ENCODE data around the gene SOX6. TPM values are rescaled to one million over a fixed set of nuclear protein-coding genes. Genes with fewer than 3 reads are reported as not detected.
A peak's percentile ranks its signal among the peaks of the same experiment; 100 is the strongest.

The SOX6 gene
- total RNA-seq, 1 donor from 2014 or later = 19.6 TPM

DNA sequence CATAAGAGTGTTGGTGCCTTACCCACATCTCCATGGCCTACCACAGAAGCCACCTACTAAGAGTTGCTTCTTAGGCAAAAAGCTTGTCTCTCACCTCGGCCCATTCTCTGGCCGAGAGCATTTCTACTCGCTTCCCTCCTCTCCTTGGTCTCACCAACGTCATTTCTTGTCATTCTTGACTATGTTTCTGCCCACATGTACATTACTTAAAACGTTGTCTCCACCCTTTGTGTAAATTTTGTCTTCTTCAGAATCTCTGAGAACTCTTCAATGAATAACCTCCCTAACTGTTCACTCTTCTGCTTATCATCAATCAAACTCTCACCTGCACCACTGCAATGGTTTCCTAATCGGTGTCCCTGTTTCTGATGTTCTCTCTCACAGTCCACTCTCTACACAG is 20.1 kb downstream of the SOX6 start:
- Mint-ChIP-seq H3K27me3 (ENCODE audit: low read depth) (no peaks in the 10 kb centered on the region), H3K36me3 (ENCODE audit: low read depth) (peaks cover 5% of the 10 kb centered on the region), H3K27ac (ENCODE audit: unreplicated experiment) (no peak overlapping the region), H3K4me1 (no peaks in the 10 kb centered on the region), H3K9me3 (no peaks in the 10 kb centered on the region), H3K4me3 (no peak overlapping the region)
- TF ChIP-seq, protein P1, sequence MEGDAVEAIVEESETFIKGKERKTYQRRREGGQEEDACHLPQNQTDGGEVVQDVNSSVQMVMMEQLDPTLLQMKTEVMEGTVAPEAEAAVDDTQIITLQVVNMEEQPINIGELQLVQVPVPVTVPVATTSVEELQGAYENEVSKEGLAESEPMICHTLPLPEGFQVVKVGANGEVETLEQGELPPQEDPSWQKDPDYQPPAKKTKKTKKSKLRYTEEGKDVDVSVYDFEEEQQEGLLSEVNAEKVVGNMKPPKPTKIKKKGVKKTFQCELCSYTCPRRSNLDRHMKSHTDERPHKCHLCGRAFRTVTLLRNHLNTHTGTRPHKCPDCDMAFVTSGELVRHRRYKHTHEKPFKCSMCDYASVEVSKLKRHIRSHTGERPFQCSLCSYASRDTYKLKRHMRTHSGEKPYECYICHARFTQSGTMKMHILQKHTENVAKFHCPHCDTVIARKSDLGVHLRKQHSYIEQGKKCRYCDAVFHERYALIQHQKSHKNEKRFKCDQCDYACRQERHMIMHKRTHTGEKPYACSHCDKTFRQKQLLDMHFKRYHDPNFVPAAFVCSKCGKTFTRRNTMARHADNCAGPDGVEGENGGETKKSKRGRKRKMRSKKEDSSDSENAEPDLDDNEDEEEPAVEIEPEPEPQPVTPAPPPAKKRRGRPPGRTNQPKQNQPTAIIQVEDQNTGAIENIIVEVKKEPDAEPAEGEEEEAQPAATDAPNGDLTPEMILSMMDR (conservative IDR thresholded peaks at IDR 0.05) = no peak
- no peak for DNase-seq (ENCODE audit: low read depth, low spot score)

DNA sequence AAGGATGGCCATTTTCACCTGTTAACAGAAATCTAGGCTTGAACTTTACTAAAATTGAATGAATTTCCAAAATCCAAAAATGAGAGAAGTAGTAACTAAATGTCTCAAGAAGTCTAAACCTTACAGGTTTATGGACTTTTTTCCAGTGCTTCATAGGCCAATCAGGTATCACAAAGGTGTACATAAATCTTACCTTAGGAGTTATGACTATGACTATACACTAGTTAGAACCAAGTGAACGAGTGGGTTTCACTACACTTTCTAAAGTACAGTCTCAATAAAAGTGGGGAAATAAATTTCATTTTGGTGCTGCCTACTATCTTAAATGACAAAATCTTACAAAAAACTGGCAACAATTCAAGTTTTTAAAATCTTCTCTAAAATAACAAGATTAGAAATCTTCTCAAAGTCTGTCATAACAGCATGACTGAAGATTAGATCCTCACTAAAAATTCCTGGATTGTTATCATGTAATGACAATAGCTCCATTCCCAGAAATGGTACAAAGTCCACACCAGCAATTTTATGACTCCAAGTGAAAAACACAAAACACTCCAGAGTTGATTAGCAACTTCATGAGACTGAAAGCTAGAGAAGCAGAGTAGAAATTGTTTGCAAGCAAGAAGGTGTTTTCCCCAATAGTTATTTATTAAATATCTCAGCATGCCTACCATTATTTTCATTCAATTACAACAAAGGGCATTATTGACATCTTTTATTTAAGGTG is 20.9 kb downstream of the SOX6 start:
- H3K27me3 Mint-ChIP-seq (ENCODE audit: low read depth) = no peaks in the 10 kb centered on the region
- H3K4me1 Mint-ChIP-seq = no peaks in the 10 kb centered on the region
- DNase-seq (ENCODE audit: low read depth, low spot score) = no peak
- H3K36me3 Mint-ChIP-seq (ENCODE audit: low read depth) = peaks cover 5% of the 10 kb centered on the region
- TF ChIP-seq, protein P1 (conservative IDR thresholded peaks at IDR 0.05) = no peak
- H3K9me3 Mint-ChIP-seq = no peaks in the 10 kb centered on the region
- H3K27ac Mint-ChIP-seq (ENCODE audit: unreplicated experiment) = no peak overlapping the region
- H3K4me3 Mint-ChIP-seq = no peak overlapping the region

DNA sequence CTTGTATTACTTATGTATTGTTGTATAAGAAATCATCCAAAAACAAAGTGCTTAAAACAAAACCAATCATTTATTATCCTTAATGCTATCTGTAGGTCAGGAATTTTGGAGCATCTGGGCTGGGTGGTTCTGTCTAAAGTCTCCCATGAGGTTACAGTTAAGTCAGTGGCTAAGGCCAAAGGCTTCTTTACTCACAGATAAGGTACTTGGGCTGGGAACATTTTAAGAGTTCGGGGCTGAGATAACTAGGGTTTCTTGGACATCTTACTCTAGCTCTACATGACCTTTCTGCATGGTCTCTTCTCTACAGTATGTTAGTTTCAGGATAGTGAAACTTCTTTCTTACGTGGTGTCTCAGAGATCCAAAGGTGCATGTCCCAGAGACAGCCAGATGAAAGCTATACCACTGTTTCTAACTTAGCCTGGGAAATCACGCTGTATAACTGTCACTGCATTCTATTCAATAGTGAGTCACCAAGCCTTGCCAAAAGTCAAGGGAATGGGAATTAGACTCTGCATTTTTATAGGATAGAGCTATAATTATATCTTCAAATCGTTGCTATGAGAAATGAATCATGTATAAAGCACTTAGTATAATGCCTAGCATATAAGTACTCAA is 29.6 kb downstream of the SOX6 start:
- Mint-ChIP-seq H3K27me3 (ENCODE audit: low read depth) (no peaks in the 10 kb centered on the region), H3K27ac (ENCODE audit: unreplicated experiment) (peak overlapping the region; percentile 59), H3K4me3 (no peak overlapping the region), H3K36me3 (ENCODE audit: low read depth) (peaks cover 5% of the 10 kb centered on the region), H3K9me3 (peaks cover 2% of the 10 kb centered on the region), H3K4me1 (no peaks in the 10 kb centered on the region)
- DNase-seq (ENCODE audit: low read depth, low spot score) = no peak
- TF ChIP-seq, protein P1 (conservative IDR thresholded peaks at IDR 0.05) = no peak

DNA sequence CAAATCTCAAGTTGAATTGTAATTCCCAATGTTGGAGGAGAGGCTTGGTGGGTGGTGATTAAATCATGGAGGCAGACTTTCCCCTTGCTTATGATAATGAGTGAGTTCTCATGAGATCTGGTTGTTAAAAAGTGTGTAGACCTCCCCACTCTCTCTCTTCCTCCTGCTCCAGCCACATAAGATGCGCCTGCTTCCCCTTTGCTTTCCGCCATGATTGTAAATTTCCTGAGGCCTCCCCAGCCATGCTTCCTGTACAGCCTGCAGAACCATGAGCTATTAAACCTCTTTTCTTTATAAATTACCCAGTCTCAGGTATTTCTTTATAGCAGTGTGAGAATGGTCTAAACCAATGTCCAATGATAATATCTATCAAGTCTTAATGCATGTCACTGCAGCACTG is 34.2 kb downstream of the SOX6 start:
- Mint-ChIP-seq H3K27ac (ENCODE audit: unreplicated experiment) (no peak overlapping the region), H3K9me3 (peaks cover 2% of the 10 kb centered on the region), H3K4me3 (no peak overlapping the region), H3K27me3 (ENCODE audit: low read depth) (no peaks in the 10 kb centered on the region), H3K4me1 (peaks cover 9% of the 10 kb centered on the region), H3K36me3 (ENCODE audit: low read depth) (peaks cover 5% of the 10 kb centered on the region)
- TF ChIP-seq, protein P1 (conservative IDR thresholded peaks at IDR 0.05) = no peak
- DNase-seq (ENCODE audit: low read depth, low spot score) = no peak

DNA sequence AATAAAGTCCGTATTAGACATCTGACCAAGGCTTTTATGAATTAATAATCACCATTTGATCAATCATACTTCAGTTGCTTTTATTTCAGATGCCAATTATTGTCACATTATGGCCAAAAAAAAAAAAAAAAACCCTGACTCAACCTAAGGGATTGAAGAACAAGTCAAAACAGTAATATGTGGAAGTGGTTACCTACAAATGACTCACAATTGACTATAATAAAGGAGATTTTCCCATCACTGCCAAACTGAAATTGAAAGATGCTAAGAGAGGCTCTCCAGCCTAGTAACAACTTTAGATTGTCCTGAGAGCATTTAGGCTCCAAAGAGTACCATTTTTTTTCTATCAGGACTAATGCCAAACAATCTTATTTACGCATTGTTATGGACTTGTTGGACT is 35.2 kb downstream of the SOX6 start:
- no peak overlapping the region for H3K27ac Mint-ChIP-seq (ENCODE audit: unreplicated experiment)
- DNase-seq (ENCODE audit: low read depth, low spot score) = no peak
- peaks cover 2% of the 10 kb centered on the region for H3K9me3 Mint-ChIP-seq
- TF ChIP-seq, protein P1 (conservative IDR thresholded peaks at IDR 0.05) = no peak
- no peaks in the 10 kb centered on the region for H3K27me3 Mint-ChIP-seq (ENCODE audit: low read depth)
- H3K4me3 Mint-ChIP-seq = no peak overlapping the region
- H3K4me1 Mint-ChIP-seq = peaks cover 9% of the 10 kb centered on the region
- peaks cover 5% of the 10 kb centered on the region for H3K36me3 Mint-ChIP-seq (ENCODE audit: low read depth)

All from neural crest cell (in vitro differentiated cells).